ENCODE results near the gene TCEANC2. TPM values are rescaled to one million over a fixed set of nuclear protein-coding genes. Genes with fewer than 3 reads are reported as not detected.

Gene TCEANC2
- total RNA-seq, 1 donor from 2014 or later, result 0.64 TPM

- Histone ChIP-seq H3K4me3 (no peak overlapping the region), H3K27ac (no peak overlapping the region), H3K36me3 (no peaks in the 10 kb centered on the region), H3K4me1 (no peaks in the 10 kb centered on the region), H3K27me3 (no peaks in the 10 kb centered on the region), H3K9me3 (no peaks in the 10 kb centered on the region)
- intact Hi-C loops (cut with DNase I), result no loop called here
- no peak for DNase-seq (ENCODE audit: low spot score in 2 of 2)
- TF ChIP-seq CTCF (IDR thresholded peaks at IDR 0.05), result no peak
These were observed 56.0 kb downstream of the TCEANC2 start for GRCh38 chr1:54109129-54110090.

DNA sequence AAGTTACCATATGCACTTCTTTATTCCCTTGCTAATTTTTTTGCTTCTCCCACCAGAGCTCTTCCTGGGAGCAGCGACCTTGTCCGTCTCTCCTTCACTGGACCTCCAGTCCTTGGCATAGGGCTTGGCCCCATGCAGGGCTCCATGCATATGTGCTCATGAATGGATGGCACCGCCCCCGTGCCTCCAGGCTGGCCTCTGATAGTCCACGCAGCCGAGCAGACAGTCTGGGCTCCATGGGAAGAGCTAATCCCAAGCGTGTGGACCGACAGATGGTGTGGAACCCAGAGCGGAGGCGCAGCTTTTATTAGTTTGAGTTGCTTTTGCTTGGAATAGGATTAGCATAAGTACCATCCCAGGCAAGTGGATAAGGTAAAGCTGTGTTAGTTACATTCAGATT lies 57.6 kb downstream of the TCEANC2 start:
- H3K27me3 ChIP-seq, result no peaks in the 10 kb centered on the region
- H3K36me3 ChIP-seq, result no peaks in the 10 kb centered on the region
- peak in 1 of 2 donors; percentile 2 for DNase-seq (ENCODE audit: low spot score in 2 of 2)
- TF ChIP-seq CTCF (IDR thresholded peaks at IDR 0.05), result no peak
- intact Hi-C loops (cut with DNase I), result no loop called here
- H3K27ac ChIP-seq, result no peak overlapping the region
- no peaks in the 10 kb centered on the region for H3K4me1 ChIP-seq
- H3K4me3 ChIP-seq, result no peak overlapping the region
- H3K9me3 ChIP-seq, result no peaks in the 10 kb centered on the region

DNA sequence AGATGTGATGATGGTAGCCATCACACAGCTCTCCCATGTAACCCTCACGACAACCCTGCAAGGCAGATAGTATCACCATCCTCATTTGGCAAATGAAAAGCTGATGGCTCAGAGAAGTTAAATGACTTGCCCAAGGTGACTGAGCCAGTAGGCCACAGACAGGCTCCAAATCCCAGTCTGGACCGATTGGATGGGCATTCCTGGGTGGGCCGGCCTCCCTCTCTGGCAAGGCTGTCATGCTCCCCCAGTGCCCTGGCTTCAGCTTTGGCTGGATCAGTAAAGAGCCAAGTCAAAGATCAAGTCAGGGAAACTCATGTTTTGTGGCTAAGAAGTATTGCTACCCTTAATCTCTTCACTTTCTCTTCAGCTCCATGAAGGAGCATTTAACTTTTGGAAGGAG lies 58.2 kb downstream of the TCEANC2 start:
- Histone ChIP-seq H3K27me3 (no peaks in the 10 kb centered on the region), H3K4me3 (no peak overlapping the region), H3K36me3 (no peaks in the 10 kb centered on the region), H3K4me1 (no peaks in the 10 kb centered on the region), H3K9me3 (no peaks in the 10 kb centered on the region), H3K27ac (no peak overlapping the region)
- peak in 1 of 2 donors; percentile 3 for DNase-seq (ENCODE audit: low spot score in 2 of 2)
- intact Hi-C loops (cut with DNase I), result no loop called here
- no peak for TF ChIP-seq CTCF (IDR thresholded peaks at IDR 0.05)

DNA sequence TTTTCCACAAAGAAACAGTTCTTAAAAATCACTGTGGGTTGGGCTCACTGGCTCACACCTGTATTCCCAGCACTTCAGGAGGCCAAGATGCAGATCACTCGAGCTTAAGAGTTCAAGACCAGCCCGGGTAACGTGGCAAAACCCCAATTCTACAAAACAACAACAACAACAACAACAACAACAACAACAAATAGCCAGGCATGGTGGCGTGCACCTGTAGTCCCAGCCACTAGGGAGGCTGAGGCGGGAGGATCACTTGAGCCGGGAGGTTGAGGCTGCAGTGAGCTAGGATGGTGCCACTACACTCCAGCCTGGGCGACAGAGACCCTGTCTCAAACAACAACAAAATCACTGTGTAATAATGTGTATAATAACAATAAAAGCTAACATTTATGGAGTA lies 58.6 kb downstream of the TCEANC2 start:
- Histone ChIP-seq H3K4me3 (no peak overlapping the region), H3K27ac (no peak overlapping the region), H3K4me1 (no peaks in the 10 kb centered on the region), H3K9me3 (no peaks in the 10 kb centered on the region), H3K36me3 (no peaks in the 10 kb centered on the region), H3K27me3 (no peaks in the 10 kb centered on the region)
- intact Hi-C loops (cut with DNase I), result no loop called here
- TF ChIP-seq CTCF (IDR thresholded peaks at IDR 0.05), result no peak
- DNase-seq (ENCODE audit: low spot score in 2 of 2), result peak in 1 of 2 donors; percentile 48

GRCh38 chr1:54112705-54113368 lies 59.4 kb downstream of the TCEANC2 start:
- DNase-seq (ENCODE audit: low spot score in 2 of 2), result peak in 1 of 2 donors; percentile 33
- Histone ChIP-seq H3K9me3 (no peaks in the 10 kb centered on the region), H3K4me1 (no peaks in the 10 kb centered on the region), H3K4me3 (no peak overlapping the region), H3K36me3 (no peaks in the 10 kb centered on the region), H3K27me3 (no peaks in the 10 kb centered on the region), H3K27ac (no peak overlapping the region)
- TF ChIP-seq CTCF (IDR thresholded peaks at IDR 0.05), result no peak
- intact Hi-C loops (cut with DNase I), result no loop called here
